Daoy (cell line): Measurements from ENCODE around the gene SYNPR. TPM values are rescaled to one million over a fixed set of nuclear protein-coding genes. Genes with fewer than 3 reads are reported as not detected.
A peak's percentile ranks its signal among the peaks of the same experiment; 100 is the strongest.

Source experiments
- DNase-seq: peaks from one replicate; pipeline ENCODE4 v3.0.0-alpha.2; 2015; ENCODE audit warnings: low read depth
- total RNA-seq: library from RNA; depleted of rRNA; stranded (reverse); fragments of >200 nt; shearing (Covaris generic); gene quantifications from 2 replicates; pipeline ENCODE4 v1.2.3, GENCODE V29; 2014

SYNPR gene
- total RNA-seq, 1 experiment from 2014 or later = not detected

- no peak for DNase-seq
Measured at GRCh38 chr3:63471781-63472180, 193.7 kb downstream of the SYNPR start.

DNA sequence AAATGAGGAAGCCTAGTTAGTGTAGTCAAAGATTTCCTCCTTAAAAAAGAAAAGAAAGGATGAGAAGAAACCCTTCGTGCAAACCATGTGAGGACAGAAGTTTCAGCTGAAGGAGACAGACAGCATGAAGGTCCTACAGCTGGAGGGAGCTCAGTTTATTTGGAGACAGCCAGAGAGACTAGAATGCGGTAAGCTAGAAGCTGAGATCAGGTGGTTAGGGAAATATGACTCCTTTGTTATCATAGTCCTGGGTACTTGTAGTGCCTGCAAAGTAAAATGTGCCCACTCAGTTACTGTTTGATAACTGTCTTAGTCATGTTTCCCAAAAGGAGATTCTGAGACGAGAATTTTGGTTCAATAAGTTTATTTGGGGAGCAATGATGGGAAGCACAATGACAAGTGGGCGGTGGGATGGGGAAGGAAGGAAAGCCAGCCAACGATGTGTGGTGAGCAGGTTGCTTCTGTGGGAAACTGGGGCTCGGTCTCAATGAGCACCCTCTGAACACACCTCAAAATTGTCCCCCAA, 195.6 kb downstream of the SYNPR start:
- peak; percentile 11 for DNase-seq

- no peak for DNase-seq
Measured at GRCh38 chr3:63474828-63475518, 196.9 kb downstream of the SYNPR start.

DNA sequence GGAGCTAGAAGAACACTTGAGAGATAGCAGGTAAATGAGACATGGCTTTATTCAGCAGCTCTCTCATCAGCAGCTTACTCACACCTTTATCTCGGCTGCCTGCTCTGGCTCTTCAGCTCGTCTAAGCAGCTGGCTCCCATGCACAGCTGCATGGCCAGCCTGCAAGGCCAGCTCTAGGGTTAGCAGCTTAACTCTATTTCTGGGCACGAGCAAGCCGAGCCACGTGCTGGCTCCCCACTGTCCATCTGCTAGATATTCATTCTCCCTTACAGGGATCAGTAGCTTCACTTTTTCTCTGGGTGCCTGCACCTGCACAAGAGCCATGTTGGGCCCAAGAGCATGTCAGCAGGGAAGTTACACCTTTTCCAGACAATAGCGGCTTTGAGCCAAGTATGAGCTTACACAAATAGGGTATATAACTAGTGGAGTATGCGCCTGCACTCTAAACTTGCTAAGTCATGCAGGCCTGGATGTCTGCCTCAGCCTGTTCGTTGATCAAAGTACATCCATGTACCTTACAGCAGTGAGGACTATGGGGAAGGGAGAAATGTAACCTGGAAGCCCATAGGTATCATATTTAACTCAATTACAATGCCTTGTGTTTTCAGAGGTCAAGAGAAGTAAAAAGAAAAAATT, 199.5 kb downstream of the SYNPR start:
- no peak for DNase-seq

GRCh38 chr3:63478990-63479660, 201.0 kb downstream of the SYNPR start:
- DNase-seq = no peak

DNA sequence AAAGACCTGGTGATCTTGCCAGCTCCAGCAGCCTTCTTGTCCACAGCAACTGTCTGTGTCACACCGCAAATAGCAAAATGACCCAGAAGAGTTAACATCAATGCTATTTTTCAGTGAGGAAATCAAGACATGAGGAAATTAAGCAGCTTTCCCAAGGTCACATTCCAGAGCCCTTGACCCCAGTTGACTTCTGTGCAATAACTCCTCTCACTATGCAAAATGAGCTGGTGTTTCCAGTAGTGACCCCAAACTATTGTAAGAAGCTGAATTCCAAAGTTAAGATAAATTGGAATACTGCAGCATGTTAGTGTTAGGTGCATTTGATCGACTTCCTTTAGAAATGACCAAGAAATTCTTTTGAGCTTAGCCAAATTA, 201.5 kb downstream of the SYNPR start:
- no peak for DNase-seq

GRCh38 chr3:63481627-63482026, 203.5 kb downstream of the SYNPR start:
- no peak for DNase-seq

DNA sequence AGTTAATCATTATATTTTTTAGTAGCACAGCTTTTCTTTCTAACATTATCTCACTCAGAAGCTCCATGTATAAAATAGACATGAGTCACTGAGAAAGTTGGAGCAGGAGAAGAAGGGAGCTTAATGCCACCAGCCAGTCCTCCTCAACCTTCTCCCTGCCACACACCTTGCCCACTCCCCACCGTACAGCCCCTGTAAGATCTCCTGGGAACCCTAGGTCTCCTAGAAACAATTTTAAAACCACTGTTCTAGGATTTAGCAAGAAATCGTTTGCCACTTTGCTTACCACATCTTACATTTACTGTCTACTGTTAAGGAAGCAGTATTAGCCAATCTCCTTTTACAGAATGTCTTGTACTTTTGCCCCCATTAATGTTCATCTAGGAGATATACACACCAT, 204.2 kb downstream of the SYNPR start:
- DNase-seq = no peak

- no peak for DNase-seq
Measured at GRCh38 chr3:63492464-63492863, 214.4 kb downstream of the SYNPR start.

DNA sequence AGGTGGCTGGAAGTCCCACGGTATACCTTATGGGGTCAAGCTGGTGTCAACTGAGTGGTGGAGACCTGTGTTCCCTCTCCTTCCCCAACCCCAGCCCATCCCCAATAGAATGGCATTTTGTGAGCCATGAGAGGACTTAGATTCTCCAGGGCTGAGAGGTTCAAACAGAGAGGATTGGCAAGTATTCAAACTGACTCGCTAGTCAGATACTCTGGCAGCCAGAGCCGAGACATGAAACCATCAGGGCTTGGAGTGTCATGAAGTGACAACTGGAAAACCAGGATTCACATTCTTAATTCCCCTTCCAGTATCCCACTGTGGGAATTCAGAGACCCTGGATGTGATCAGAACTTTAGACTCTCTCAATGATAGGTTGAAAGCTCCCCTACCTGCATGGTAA, 215.0 kb downstream of the SYNPR start:
- no peak for DNase-seq

DNA sequence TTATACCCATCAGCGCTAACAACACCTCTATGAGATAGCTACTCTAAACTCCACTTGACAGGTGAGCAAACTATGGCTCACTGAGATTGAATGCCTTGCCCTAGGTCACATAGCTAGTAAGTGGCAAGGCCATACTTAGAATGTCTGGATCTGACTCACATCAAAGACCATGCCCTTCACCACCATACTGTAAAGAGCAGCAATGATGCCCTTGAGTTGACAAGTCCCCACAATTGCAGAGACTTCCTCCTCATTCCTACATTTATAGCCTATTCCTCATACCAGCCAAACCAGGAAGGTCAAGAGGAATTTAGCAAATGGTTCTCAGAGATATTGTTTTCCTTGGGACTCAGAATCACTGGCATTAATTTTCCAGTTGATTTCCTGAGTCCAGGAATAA, 216.5 kb downstream of the SYNPR start:
- no peak for DNase-seq

GRCh38 chr3:63497641-63498040, 219.5 kb downstream of the SYNPR start:
- DNase-seq = no peak

- no peak for DNase-seq
Measured at GRCh38 chr3:63500196-63500595, 222.1 kb downstream of the SYNPR start.

DNA sequence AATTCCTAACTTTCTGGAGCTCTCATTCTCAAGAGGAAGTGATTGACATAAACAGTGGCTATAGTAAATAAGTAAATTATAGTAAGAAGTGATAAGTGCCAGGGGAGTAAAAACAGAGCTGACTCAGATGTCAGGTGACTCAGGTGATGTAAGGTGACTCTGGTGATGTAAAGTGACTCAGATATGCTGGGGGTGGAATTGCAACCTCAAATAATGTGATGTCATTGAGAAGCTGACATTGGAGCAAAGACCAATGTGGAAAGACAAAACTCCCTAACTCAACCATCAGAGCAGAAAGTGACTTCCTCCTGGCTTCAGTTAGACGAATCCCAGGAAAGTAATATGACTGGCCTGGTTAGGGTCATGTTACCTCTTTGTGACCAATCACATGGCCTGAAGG, 230.2 kb downstream of the SYNPR start:
- peak; percentile 17 for DNase-seq

- DNase-seq = no peak
Measured at GRCh38 chr3:63508771-63509170, 230.7 kb downstream of the SYNPR start.

GRCh38 chr3:63513791-63514190, 235.7 kb downstream of the SYNPR start:
- DNase-seq = no peak

DNA sequence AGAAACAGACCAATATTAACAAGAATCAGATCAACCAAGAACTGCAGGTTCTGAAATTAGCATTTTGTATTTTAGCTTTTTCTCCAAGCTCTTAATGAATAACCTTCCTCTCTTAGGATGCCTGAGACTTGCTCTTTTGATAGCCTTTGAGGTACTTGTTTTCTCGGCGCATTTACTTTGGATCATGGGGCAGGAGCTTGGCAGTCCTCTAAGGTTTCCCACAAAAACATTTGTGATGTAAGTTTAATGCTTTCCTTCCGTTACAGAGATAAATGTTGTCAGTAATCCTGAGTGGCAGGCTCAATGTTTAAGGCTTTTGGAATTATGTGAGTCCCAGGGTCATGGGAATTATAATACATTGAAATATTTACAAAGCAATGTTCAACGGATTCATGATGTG, 236.6 kb downstream of the SYNPR start:
- no peak for DNase-seq

GRCh38 chr3:63519426-63519825, 241.3 kb downstream of the SYNPR start:
- DNase-seq = peak; percentile 45

- no peak for DNase-seq
Measured at GRCh38 chr3:63521657-63522056, 243.5 kb downstream of the SYNPR start.

- peak; percentile 19 for DNase-seq
Measured at GRCh38 chr3:63523100-63523499, 245.0 kb downstream of the SYNPR start.

DNA sequence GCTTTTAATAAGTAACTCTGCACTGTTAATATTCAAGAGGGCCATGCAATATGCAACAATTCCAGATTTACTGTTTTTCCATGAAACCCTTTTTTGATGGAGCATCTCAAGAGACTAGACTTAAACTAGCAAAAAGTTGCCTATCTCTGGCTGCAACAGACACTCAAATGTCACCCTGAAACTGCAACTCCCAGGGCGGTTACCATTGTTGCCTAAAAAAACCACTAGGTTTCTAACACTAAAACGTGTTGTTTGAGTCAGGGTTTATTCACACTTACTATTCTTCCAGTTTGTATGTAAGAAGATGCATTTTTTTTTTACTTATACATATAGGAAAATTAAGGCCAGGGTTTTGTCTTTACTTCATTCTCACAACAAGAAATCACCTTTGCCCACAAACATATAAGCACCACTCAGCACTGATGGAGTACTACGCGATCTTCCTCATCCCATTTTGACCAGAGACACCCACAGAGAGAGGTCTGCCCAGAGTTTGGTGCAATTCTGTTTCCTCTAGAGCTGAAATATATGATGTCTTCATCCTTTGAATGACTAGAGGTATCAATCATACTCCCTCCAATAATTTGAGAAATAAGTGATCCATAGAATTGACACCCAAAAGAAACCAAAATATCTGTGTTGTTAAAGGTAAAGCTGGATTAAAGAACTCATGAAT, 250.4 kb downstream of the SYNPR start:
- DNase-seq = no peak

DNA sequence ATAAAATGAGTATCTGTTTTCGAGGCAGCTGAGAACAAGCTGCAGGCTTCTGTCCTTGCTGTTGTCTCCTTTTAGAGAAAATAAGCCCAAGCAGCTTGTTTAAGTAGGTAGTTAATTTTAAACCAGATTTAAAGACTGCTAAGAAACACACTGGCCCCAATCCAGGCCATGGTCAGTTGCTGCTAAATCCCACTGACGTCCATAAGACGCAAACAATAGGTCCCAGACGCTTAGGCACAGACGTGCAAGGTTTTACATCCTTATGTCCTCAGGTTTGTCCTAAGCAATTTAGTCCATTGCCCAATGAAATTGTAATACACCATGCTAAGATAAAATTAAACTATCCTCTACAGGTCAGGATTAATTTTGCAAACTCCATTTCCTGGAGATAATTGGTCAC, 254.4 kb downstream of the SYNPR start:
- no peak for DNase-seq
